ENCODE results near the gene HIVEP1. TPM values are rescaled to one million over a fixed set of nuclear protein-coding genes. Genes with fewer than 3 reads are reported as not detected.

HIVEP1 gene
- total RNA-seq, 6 experiments from 2014 or later, result 13.2 to 23.3 (median 17.8) TPM

DNA sequence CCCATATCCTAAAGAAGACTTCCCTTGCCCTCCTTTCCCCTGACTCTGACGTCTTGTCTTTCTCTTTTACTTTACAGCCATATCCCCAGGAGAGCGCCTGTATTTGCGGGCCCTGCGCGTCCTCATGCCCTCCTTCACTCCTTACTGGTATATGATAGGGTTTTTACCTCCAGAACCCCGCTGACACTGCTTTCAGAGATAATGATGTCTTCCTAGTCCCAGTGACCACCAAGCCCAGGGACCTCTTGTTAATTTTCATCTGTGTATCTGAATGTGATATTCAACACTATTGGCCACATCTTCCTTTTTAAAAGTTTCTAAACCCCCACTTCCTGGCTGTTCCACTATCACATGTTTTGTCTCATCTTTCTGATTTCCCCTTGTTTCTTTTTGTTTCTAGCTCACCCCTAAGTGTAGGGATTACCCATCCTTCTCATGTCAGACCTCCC, 102.0 kb downstream of the HIVEP1 start:
- DNase-seq, result no peak
- no peaks in the 10 kb centered on the region for H3K9me3 ChIP-seq
- peaks cover 0 to 9% (median 0%) of the 10 kb centered on the region in 4 donors for H3K4me1 ChIP-seq
- H3K4me3 ChIP-seq, result no peak overlapping the region
- H3K36me3 ChIP-seq, result no peaks in the 10 kb centered on the region
- intact Hi-C loops (cut with DNase I), result no loop called here
- no peak overlapping the region for H3K27ac ChIP-seq
- TF ChIP-seq, protein P1, sequence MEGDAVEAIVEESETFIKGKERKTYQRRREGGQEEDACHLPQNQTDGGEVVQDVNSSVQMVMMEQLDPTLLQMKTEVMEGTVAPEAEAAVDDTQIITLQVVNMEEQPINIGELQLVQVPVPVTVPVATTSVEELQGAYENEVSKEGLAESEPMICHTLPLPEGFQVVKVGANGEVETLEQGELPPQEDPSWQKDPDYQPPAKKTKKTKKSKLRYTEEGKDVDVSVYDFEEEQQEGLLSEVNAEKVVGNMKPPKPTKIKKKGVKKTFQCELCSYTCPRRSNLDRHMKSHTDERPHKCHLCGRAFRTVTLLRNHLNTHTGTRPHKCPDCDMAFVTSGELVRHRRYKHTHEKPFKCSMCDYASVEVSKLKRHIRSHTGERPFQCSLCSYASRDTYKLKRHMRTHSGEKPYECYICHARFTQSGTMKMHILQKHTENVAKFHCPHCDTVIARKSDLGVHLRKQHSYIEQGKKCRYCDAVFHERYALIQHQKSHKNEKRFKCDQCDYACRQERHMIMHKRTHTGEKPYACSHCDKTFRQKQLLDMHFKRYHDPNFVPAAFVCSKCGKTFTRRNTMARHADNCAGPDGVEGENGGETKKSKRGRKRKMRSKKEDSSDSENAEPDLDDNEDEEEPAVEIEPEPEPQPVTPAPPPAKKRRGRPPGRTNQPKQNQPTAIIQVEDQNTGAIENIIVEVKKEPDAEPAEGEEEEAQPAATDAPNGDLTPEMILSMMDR (IDR thresholded peaks at IDR 0.05), result no peak
- TF ChIP-seq POLR2A (IDR thresholded peaks at IDR 0.05), result no peak
- 69% methylated on average over 6 of the region's 6 CpGs for WGBS (ENCODE audit: insufficient coverage, low coverage, low lambda C conversion rate, missing lambda C conversion rate)
- peak in 1 of 4 donors; percentile 38 for ATAC-seq
- no peaks in the 10 kb centered on the region for H3K27me3 ChIP-seq

DNA sequence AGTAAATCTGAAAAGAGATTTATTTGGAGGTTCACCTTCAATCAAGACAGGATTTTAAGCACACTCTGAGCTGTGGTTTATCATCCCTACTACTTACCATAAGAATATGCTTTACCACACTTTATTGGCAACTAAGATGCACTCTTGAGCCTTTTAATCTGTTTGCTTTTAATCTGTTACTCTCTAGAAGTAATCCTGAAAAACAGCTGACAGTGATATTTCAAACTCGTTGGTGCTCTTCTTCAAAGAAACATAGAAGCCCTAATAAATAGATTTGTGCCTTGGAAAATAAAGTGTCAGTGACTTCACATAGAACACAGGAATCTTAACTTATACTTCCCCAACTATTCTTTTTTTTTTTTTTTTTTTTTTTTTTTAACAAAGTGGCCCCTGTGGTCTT, 102.9 kb downstream of the HIVEP1 start:
- WGBS (ENCODE audit: insufficient coverage, low coverage, low lambda C conversion rate, missing lambda C conversion rate), result 40% methylated on average over 1 of the region's 1 CpG
- intact Hi-C loops (cut with DNase I), result no loop called here
- TF ChIP-seq, protein P1 (IDR thresholded peaks at IDR 0.05), result no peak
- no peak for TF ChIP-seq POLR2A (IDR thresholded peaks at IDR 0.05)
- H3K27ac ChIP-seq, result no peak overlapping the region
- ATAC-seq, result no peak
- H3K4me1 ChIP-seq, result peaks cover 0 to 9% (median 0%) of the 10 kb centered on the region in 4 donors
- H3K4me3 ChIP-seq, result no peak overlapping the region
- H3K36me3 ChIP-seq, result peaks cover 0 to 2% (median under 1%) of the 10 kb centered on the region in 4 donors
- DNase-seq, result no peak
- no peaks in the 10 kb centered on the region for H3K9me3 ChIP-seq
- H3K27me3 ChIP-seq, result no peaks in the 10 kb centered on the region

GRCh38 chr6:12115492-12115891, 103.4 kb downstream of the HIVEP1 start:
- WGBS (ENCODE audit: insufficient coverage, low coverage, low lambda C conversion rate, missing lambda C conversion rate), result 84% methylated on average over 3 of the region's 4 CpGs
- ATAC-seq, result no peak
- Histone ChIP-seq H3K4me3 (no peak overlapping the region), H3K4me1 (peaks cover 0 to 9% (median 0%) of the 10 kb centered on the region in 4 donors), H3K36me3 (peaks cover 0 to 7% (median 3%) of the 10 kb centered on the region in 4 donors), H3K27ac (no peak overlapping the region), H3K9me3 (no peaks in the 10 kb centered on the region), H3K27me3 (no peaks in the 10 kb centered on the region)
- DNase-seq, result no peak
- TF ChIP-seq, protein P1 (IDR thresholded peaks at IDR 0.05), result no peak
- TF ChIP-seq POLR2A (IDR thresholded peaks at IDR 0.05), result no peak
- intact Hi-C loops (cut with DNase I), result no loop called here

DNA sequence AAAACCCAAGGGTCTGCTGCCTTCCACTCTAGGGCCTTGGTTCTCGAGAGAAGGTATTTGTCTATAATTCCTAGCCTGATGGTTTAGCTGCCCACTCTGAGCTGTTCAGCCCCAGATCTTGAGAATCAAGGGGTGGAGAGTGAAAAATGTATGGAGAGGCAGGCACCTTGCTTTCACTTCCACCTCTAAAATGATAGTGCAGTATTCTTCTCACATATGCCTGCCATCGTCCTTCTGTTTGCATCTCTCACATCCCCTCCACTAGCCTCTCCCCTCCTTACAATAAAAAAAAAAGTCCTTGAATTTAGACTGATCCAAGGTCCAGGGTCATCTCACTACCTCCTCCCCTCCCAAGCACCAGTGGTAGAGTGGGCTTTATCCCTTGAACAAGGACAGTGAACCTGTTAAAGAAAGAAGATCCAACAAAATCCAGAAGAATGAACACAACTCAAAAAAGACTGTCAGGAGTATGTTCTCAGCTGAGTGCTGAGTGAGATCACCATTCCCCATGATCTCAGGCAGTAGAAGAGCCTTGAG, 104.2 kb downstream of the HIVEP1 start:
- H3K9me3 ChIP-seq, result no peaks in the 10 kb centered on the region
- peaks cover 0 to 15% (median 7%) of the 10 kb centered on the region in 4 donors for H3K36me3 ChIP-seq
- H3K4me3 ChIP-seq, result no peak overlapping the region
- ATAC-seq, result no peak
- intact Hi-C loops (cut with DNase I), result no loop called here
- peaks cover 0 to 9% (median 0%) of the 10 kb centered on the region in 4 donors for H3K4me1 ChIP-seq
- 90% methylated on average over 2 of the region's 2 CpGs for WGBS (ENCODE audit: insufficient coverage, low coverage, low lambda C conversion rate, missing lambda C conversion rate)
- no peak overlapping the region for H3K27ac ChIP-seq
- no peak for DNase-seq
- TF ChIP-seq POLR2A (IDR thresholded peaks at IDR 0.05), result no peak
- TF ChIP-seq, protein P1 (IDR thresholded peaks at IDR 0.05), result no peak
- H3K27me3 ChIP-seq, result no peaks in the 10 kb centered on the region

All from right lobe of liver (tissue), 6 donors.